K562 (cell line): ENCODE data around the gene FBXW9. TPM values are rescaled to one million over a fixed set of nuclear protein-coding genes. Genes with fewer than 3 reads are reported as not detected.
A peak's percentile ranks its signal among the peaks of the same experiment; 100 is the strongest.

Experiments
- AFF1 ChIP-seq, 2 experiments: fragments of 450-650 bp; IDR thresholded peaks; 2 replicates each; pipeline ENCODE4 v1.6.1; 2018; ENCODE audit warnings: mild to moderate bottlenecking in 2 of 2, low read depth in 1 of 2; ENCODE audit not compliant: partially characterized antibody in 2 of 2
- CTBP1 ChIP-seq: fragments of 450-650 bp; IDR thresholded peaks from 2 replicates; pipeline ENCODE4 v1.6.1; 2016; ENCODE audit warnings: borderline replicate concordance
- ESRRB ChIP-seq: fragments of 250-450 bp; sonication (Bioruptor Pico); IDR thresholded peaks from 2 replicates; pipeline ENCODE4 v1.5.0; 2020; ENCODE audit warnings: mild to moderate bottlenecking, moderate library complexity, borderline replicate concordance
- GABPB1 ChIP-seq: sonication (generic); formaldehyde crosslinking; IDR thresholded peaks from 2 replicates; pipeline ENCODE4 v1.8.0; 2022; ENCODE audit warnings: mild to moderate bottlenecking, missing genetic modification reagents
- HNRNPUL1 ChIP-seq: fragments of 200-400 bp; formaldehyde crosslinking; IDR thresholded peaks from 2 replicates; pipeline ENCODE4 v1.6.1; 2017; ENCODE audit warnings: low read length
- MEIS2 ChIP-seq: fragments of 450-650 bp; IDR thresholded peaks from 2 replicates; pipeline ENCODE4 v1.6.1; 2014; ENCODE audit warnings: mild to moderate bottlenecking; ENCODE audit not compliant: partially characterized antibody
- MITF ChIP-seq: IDR thresholded peaks from 2 replicates; pipeline ENCODE4 v1.6.1; 2014; ENCODE audit warnings: antibody characterized with exemption
- NFIC ChIP-seq: fragments of 450-650 bp; IDR thresholded peaks from 2 replicates; pipeline ENCODE4 v1.6.1; 2017; ENCODE audit warnings: mild to moderate bottlenecking, inconsistent platforms
- RAD21 ChIP-seq, 2 experiments: fragments of 250-450 bp in 1 of 2; fragments of 450-650 bp in 1 of 2; sonication (Bioruptor Pico) in 1 of 2; formaldehyde crosslinking in 1 of 2; IDR thresholded peaks in 1 of 2; conservative IDR thresholded peaks in 1 of 2; 2 replicates each; pipeline versions ENCODE4 v1.4.0 to v1.8.0; 2020 to 2022; ENCODE audit warnings: mild to moderate bottlenecking in 2 of 2, moderate library complexity in 1 of 2
- RBM17 ChIP-seq: fragments of 200-400 bp; formaldehyde crosslinking; IDR thresholded peaks from 2 replicates; pipeline ENCODE4 v1.6.1; 2017; ENCODE audit warnings: low read depth, mild to moderate bottlenecking, low read length, borderline replicate concordance
- RREB1 ChIP-seq: fragments of 250-450 bp; sonication (Bioruptor Pico); IDR thresholded peaks from 2 replicates; pipeline ENCODE4 v1.4.0; 2020
- ZBTB7A ChIP-seq: IDR thresholded peaks from 2 replicates; pipeline ENCODE4 v1.6.1; 2011; ENCODE audit warnings: low read depth, mild to moderate bottlenecking, low read length, moderate library complexity, borderline replicate concordance; ENCODE audit not compliant: control insufficient read depth
- ZNF12 ChIP-seq: sonication (generic); formaldehyde crosslinking; IDR thresholded peaks from 2 replicates; pipeline ENCODE4 v1.4.0; 2020; ENCODE audit warnings: mild to moderate bottlenecking, missing genetic modification reagents
- ZNF436 ChIP-seq: fragments of 250-450, 450-650 bp; sonication (Bioruptor Pico); formaldehyde crosslinking; IDR thresholded peaks from 2 replicates; pipeline ENCODE4 v1.7.0; 2020; ENCODE audit warnings: mild to moderate bottlenecking
- ZNF57 ChIP-seq: fragments of 450-650 bp; formaldehyde crosslinking; IDR thresholded peaks from 2 replicates; pipeline ENCODE4 v1.4.0; 2020; ENCODE audit warnings: mild to moderate bottlenecking, moderate library complexity
- polyA plus RNA-seq, 8 experiments: library from polyadenylated mRNA; depleted of rRNA in 4 of 8; stranded (reverse) in 5 of 8; unstranded in 3 of 8; fragments of >200 nt; fragmentation: Nextera tagmentation in 2 of 8; fragmentation: Illumina TruSeq in 1 of 8; extraction: Ambion mirVana in 2 of 8; extraction: Trizol in 1 of 8; gene quantifications; 2 replicates each; pipeline versions ENCODE4 v1.2.1 to v1.2.3, GENCODE V29; 2011 to 2014; ENCODE audit warnings: inconsistent platforms in 1 of 8, missing spikeins in 1 of 8
- total RNA-seq, 7 experiments: library from RNA; depleted of rRNA in 6 of 7; stranded (reverse); fragments of >200 nt in 6 of 7; fragmentation: Illumina TruSeq in 2 of 7; extraction: Trizol in 2 of 7; gene quantifications; 2 replicates each; pipeline versions ENCODE4 v1.2.1 to v1.2.3, GENCODE V29; 2011 to 2021; ENCODE audit warnings: low replicate concordance in 1 of 7

Gene FBXW9
- total and polyA plus RNA-seq, 9 of the 15 experiments (the other 6 are each of a cell fraction or from before 2014, with no cell fraction given) = 0.23 to 21.7 (median 6.2) TPM

- peak in 1 of 2 experiments; percentile 85 for TF ChIP-seq AFF1 (IDR thresholded peaks at IDR 0.05; ENCODE audit: low read depth in 1 of 2, partially characterized antibody in 2 of 2)
- TF ChIP-seq NFIC = no peak; the same call in 1 of the 2 replicates
- TF ChIP-seq MEIS2 = peak; percentile 51
- peak; percentile 85; the same call in 1 of the 2 replicates for TF ChIP-seq ZNF12 (CRISPR knock-in tag)
- peak; percentile 93 for TF ChIP-seq GABPB1 (CRISPR knock-in tag)
- no peak for TF ChIP-seq RBM17
- TF ChIP-seq ZNF57 (CRISPR knock-in tag) = no peak
- TF ChIP-seq HNRNPUL1 = no peak
- TF ChIP-seq CTBP1 = peak; percentile 76
- no peak for TF ChIP-seq ESRRB (CRISPR knock-in tag)
- peak; percentile 49; the same call in 1 of the 2 replicates for TF ChIP-seq RREB1 (CRISPR knock-in tag)
- no peak for TF ChIP-seq RAD21 (CRISPR knock-in tag; conservative IDR thresholded peaks at IDR 0.05 in 1 of 2, IDR thresholded peaks at IDR 0.05 in 1 of 2)
- peak; percentile 41; the same call in 1 of the 2 replicates for TF ChIP-seq MITF
- TF ChIP-seq ZNF436 (CRISPR knock-in tag) = no peak
- peak; percentile 60 for TF ChIP-seq ZBTB7A
Observed at GRCh38 chr19:12681074-12681987, 15.1 kb downstream of the FBXW9 start, which contains the start of gene DHPS (continued).
